ENCODE results near the gene CDHR5. TPM values are rescaled to one million over a fixed set of nuclear protein-coding genes. Genes with fewer than 3 reads are reported as not detected.

CDHR5 gene
- total and polyA plus RNA-seq, 2 of the 4 experiments (the other 2 are of a cell fraction), result not detected

- no peak for DNase-seq
- Histone ChIP-seq H2AK9ac (replicated peaks; ENCODE audit: low read depth, low read length, poor library complexity) (peak overlapping the region; percentile 82), H2BK120ac (ENCODE audit: low read depth, low read length) (no peak overlapping the region), H3K27me3 (ENCODE audit: control insufficient read depth, insufficient read depth, low read length) (no peaks in the 10 kb centered on the region; the same call in 1 of the 2 replicates), H3K4me1 (ENCODE audit: control insufficient read depth, insufficient read depth, low read length) (peaks cover 16% of the 10 kb centered on the region), H2AK5ac (ENCODE audit: low read depth, low read length) (no peak overlapping the region; the same call in 1 of the 2 replicates), H3K36me3 (ENCODE audit: control insufficient read depth, insufficient read depth, low read length) (peaks cover 12% of the 10 kb centered on the region), H4K20me1 (ENCODE audit: insufficient read depth, low read length) (peaks cover 62% of the 10 kb centered on the region), H3K9me3 (ENCODE audit: control insufficient read depth, insufficient read depth, low read length) (no peaks in the 10 kb centered on the region), H3K18ac (ENCODE audit: low read depth, low read length) (no peak overlapping the region), H4K8ac (ENCODE audit: low read depth in 2 of 2, low read length in 2 of 2) (no peak overlapping the region), H2BK5ac (ENCODE audit: low read depth, low read length, poor library complexity, severe bottlenecking) (no peak overlapping the region), H4K91ac (ENCODE audit: insufficient read depth, low read depth, low read length) (no peak overlapping the region), H3K9me1 (ENCODE audit: insufficient read depth, low read length) (peaks cover 18% of the 10 kb centered on the region), H3K27ac (ENCODE audit: insufficient read depth, low read length) (no peak overlapping the region), H3K23ac (ENCODE audit: low read depth, low read length) (peak overlapping the region; percentile 67), H3K4ac (ENCODE audit: low read depth, low read length) (no peak overlapping the region), H3K56ac (ENCODE audit: extremely low read depth, insufficient read depth, low read length) (no peak overlapping the region), H2BK15ac (ENCODE audit: low read depth, low read length) (no peak overlapping the region), H2AFZ (replicated peaks; ENCODE audit: low read length, poor library complexity) (no peak overlapping the region), H3K79me1 (ENCODE audit: low read depth in 1 of 2, low read length in 2 of 2) (peaks cover 2 to 43% of the 10 kb centered on the region in 2 experiments; a peak in 3 of 4 replicates), H3K9ac (ENCODE audit: low read depth, low read length) (no peak overlapping the region), H2BK20ac (ENCODE audit: low read depth, low read length) (no peak overlapping the region), H3K14ac (replicated peaks; ENCODE audit: low read depth, low read length) (no peak overlapping the region), H3K4me2 (ENCODE audit: low read depth, low read length) (peak overlapping the region; percentile 95), H4K5ac (ENCODE audit: low read depth, low read length) (no peak overlapping the region), H3K4me3 (ENCODE audit: insufficient read depth, low read depth, low read length) (no peak overlapping the region)
- in situ Hi-C loops (cut with MboI; ENCODE audit: low sequenced_read_pairs), result no loop called here
- CTCF ChIA-PET, result no interaction called here
- POLR2A ChIA-PET (ENCODE audit: unreplicated experiment), result no interaction called here
- dilution Hi-C loops (cut with HindIII; ENCODE audit: low sequenced_read_pairs, unreplicated experiment), result no loop called here
- no TSS peak for BruUV-seq (replicated peaks)
- 82% methylated on average over 11 of the region's 21 CpGs; no CpG with 5 or more reads in 1 of the 2 experiments for WGBS, 2 experiments (ENCODE audit: extremely low coverage in 2 of 2, insufficient read length in 1 of 2)
- TF ChIP-seq RCOR1 (IDR thresholded peaks at IDR 0.05; ENCODE audit: insufficient replicate concordance, low read length) (no peak), RAD21 (IDR thresholded peaks at IDR 0.05; ENCODE audit: low read length) (no peak), CTCF (conservative IDR thresholded peaks at IDR 0.05; ENCODE audit: low read depth, low read length) (no peak), FOS (IDR thresholded peaks at IDR 0.05; ENCODE audit: low read depth, low read length) (no peak), MAZ (IDR thresholded peaks at IDR 0.05; ENCODE audit: borderline replicate concordance, low read depth, low read length) (no peak), MAFK (IDR thresholded peaks at IDR 0.05; ENCODE audit: low read depth, low read length) (no peak), RFX5 (IDR thresholded peaks at IDR 0.05; ENCODE audit: low read depth, low read length) (no peak), ELK1 (IDR thresholded peaks at IDR 0.05; ENCODE audit: borderline replicate concordance, low read depth, low read length) (no peak), BHLHE40 (IDR thresholded peaks at IDR 0.05; ENCODE audit: low read depth, low read length) (no peak), MXI1 (IDR thresholded peaks at IDR 0.05; ENCODE audit: borderline replicate concordance, low read depth, low read length) (no peak), CEBPB (IDR thresholded peaks at IDR 0.05; ENCODE audit: low read depth, low read length) (no peak)
- intact Hi-C loops (cut with micrococcal nuclease), result no loop called here
- no peak for ATAC-seq (ENCODE audit: low read depth)
Measured at GRCh38 chr11:578276-579035, 46.3 kb downstream of the CDHR5 start.

Measured in IMR-90 (cell line).